Stimulated activated CD4-positive, alpha-beta T cell treated with anti-CD3 and anti-CD28 coated beads, Interleukin-2, amount 100 ng/mL, for 48 hours (primary cell): Measurements from ENCODE around the gene IRGC.

ENCODE experiments used
- DNase-seq, 2 donors: peaks; one replicate each; pipeline ENCODE4 v3.0.0-alpha.2; 2020

IRGC gene

GRCh38 chr19:43692385-43692784 is 23.5 kb upstream of the IRGC start:
- no peak for DNase-seq

- no peak for DNase-seq
These were observed 23.0 kb upstream of the IRGC start for GRCh38 chr19:43692877-43693276.

- DNase-seq: no peak
These were observed 21.3 kb upstream of the IRGC start for GRCh38 chr19:43694553-43694952.

- no peak for DNase-seq
These were observed 19.7 kb upstream of the IRGC start for GRCh38 chr19:43695985-43696704.

- no peak for DNase-seq
These were observed 18.6 kb upstream of the IRGC start for GRCh38 chr19:43697295-43697694.

GRCh38 chr19:43699506-43700394 is 16.1 kb upstream of the IRGC start:
- DNase-seq: no peak

GRCh38 chr19:43700395-43701000 is 15.4 kb upstream of the IRGC start:
- DNase-seq: no peak

- no peak for DNase-seq
These were observed 11.7 kb upstream of the IRGC start for GRCh38 chr19:43704002-43704705.

- DNase-seq: no peak
These were observed 10.1 kb upstream of the IRGC start for GRCh38 chr19:43705729-43706128.

GRCh38 chr19:43707158-43707712 is 8.6 kb upstream of the IRGC start:
- DNase-seq: no peak

- DNase-seq: no peak
These were observed 7.2 kb upstream of the IRGC start for GRCh38 chr19:43708716-43709115.

- DNase-seq: no peak
These were observed 4.0 kb upstream of the IRGC start for GRCh38 chr19:43711751-43712355.

- no peak for DNase-seq
These were observed 2.7 kb upstream of the IRGC start for GRCh38 chr19:43713208-43713607.

- no peak for DNase-seq
These were observed 2.9 kb downstream of the IRGC start for GRCh38 chr19:43718627-43719377.

GRCh38 chr19:43719378-43719868 is 3.5 kb downstream of the IRGC start:
- no peak for DNase-seq

- DNase-seq: no peak
These were observed 4.0 kb downstream of the IRGC start for GRCh38 chr19:43719918-43720317.

GRCh38 chr19:43720936-43721335 is 5.1 kb downstream of the IRGC start:
- DNase-seq: no peak

- DNase-seq: no peak
These were observed 5.7 kb downstream of the IRGC start for GRCh38 chr19:43721469-43722048.

- no peak for DNase-seq
These were observed 7.7 kb downstream of the IRGC start for GRCh38 chr19:43723588-43723987.

GRCh38 chr19:43724896-43725295 is 9.0 kb downstream of the IRGC start:
- no peak for DNase-seq

GRCh38 chr19:43725468-43725867 is 9.6 kb downstream of the IRGC start:
- no peak for DNase-seq
